Muscle layer of colon (tissue), 2 donors: ENCODE results near the gene PTGIR.

Source experiments
- H3K27ac ChIP-seq: one replicate; pipeline ENCODE4 v1.7.0; 2013; ENCODE audit warnings: low read depth, mild to moderate bottlenecking, low read length, moderate library complexity
- H3K27me3 ChIP-seq, 2 donors: one replicate each; pipeline ENCODE4 v1.7.0; 2013; ENCODE audit warnings: low read length in 2 of 2, mild to moderate bottlenecking in 2 of 2; ENCODE audit not compliant: insufficient read depth in 2 of 2, control insufficient read depth in 1 of 2
- H3K36me3 ChIP-seq: one replicate; pipeline ENCODE4 v1.7.0; 2013; ENCODE audit warnings: mild to moderate bottlenecking, low read length; ENCODE audit not compliant: insufficient read depth
- H3K4me1 ChIP-seq: one replicate; pipeline ENCODE4 v1.7.0; 2013; ENCODE audit warnings: mild to moderate bottlenecking, low read length; ENCODE audit not compliant: insufficient read depth
- H3K4me3 ChIP-seq, 2 donors: one replicate each; pipeline ENCODE4 v1.7.0; 2013; ENCODE audit warnings: low read length in 2 of 2, low read depth in 1 of 2, mild to moderate bottlenecking in 1 of 2, moderate library complexity in 1 of 2
- H3K9ac ChIP-seq: one replicate; pipeline ENCODE4 v1.7.0; 2013; ENCODE audit warnings: low read length
- H3K9me3 ChIP-seq: one replicate; pipeline ENCODE4 v1.7.0; 2013; ENCODE audit warnings: mild to moderate bottlenecking, low read length
- donor health status: abdominal sarcoma.
- donor health status: Adenocarcinoma of cecum.

Gene PTGIR

DNA sequence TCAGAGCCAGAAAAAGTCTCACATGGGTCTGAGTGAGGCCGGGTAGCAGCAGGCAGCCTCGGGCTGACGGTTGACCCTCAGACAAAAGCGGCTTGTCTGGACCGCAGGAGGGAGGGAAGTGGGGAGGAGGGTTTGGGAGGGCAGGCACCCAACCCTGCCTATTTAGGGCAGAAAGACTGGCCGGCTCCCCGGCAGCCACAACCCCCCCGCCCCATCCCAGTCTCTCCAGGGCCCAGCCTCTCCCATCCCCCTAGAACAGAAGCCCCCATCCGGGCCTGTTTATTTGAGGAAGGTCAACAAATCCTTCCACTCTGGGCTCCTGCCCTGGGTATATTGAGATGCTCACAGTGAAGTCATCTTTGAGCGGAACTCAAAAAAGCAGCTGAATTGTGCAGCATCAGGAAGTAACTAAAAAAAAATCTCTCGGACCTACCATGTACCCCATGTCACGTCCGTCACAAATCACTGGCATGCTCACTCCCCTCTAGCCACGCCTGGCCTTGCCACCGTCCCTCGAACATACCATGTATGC, 29.8 kb upstream of the PTGIR start:
- Histone ChIP-seq H3K4me3 (peak overlapping the region in 1 of 2 donors; percentile 61), H3K27ac (peak overlapping the region; percentile 64), H3K27me3 (peaks cover 0 to 7% of the 10 kb centered on the region in 2 donors), H3K36me3 (peaks cover 6% of the 10 kb centered on the region), H3K9me3 (no peaks in the 10 kb centered on the region), H3K9ac (peak overlapping the region; percentile 71), H3K4me1 (peaks cover 43% of the 10 kb centered on the region)

DNA sequence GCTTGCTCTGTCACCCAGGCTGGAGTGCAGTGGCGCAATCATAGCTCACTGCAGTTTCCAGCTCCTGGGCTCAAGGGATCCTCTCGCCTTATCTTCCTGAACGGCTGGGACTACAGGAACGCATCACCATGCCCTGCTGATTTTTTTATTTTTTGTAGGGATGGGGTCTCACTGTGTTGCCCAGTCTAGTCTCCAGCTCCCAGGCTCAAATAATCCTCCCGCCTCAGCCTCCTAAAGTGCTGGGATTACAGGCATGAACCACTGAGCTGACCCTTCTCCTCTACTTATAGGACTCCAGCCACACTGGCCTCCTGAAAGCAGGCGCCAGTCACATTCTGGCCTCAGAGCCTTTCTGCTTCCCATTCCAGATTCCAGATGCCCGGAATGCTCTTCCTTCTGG, 25.6 kb upstream of the PTGIR start:
- H3K9me3 ChIP-seq: no peaks in the 10 kb centered on the region
- no peak overlapping the region for H3K9ac ChIP-seq
- H3K27me3 ChIP-seq: no peaks in the 10 kb centered on the region
- no peak overlapping the region for H3K27ac ChIP-seq
- peaks cover 27% of the 10 kb centered on the region for H3K4me1 ChIP-seq
- H3K36me3 ChIP-seq: peaks cover 5% of the 10 kb centered on the region
- no peak overlapping the region for H3K4me3 ChIP-seq

DNA sequence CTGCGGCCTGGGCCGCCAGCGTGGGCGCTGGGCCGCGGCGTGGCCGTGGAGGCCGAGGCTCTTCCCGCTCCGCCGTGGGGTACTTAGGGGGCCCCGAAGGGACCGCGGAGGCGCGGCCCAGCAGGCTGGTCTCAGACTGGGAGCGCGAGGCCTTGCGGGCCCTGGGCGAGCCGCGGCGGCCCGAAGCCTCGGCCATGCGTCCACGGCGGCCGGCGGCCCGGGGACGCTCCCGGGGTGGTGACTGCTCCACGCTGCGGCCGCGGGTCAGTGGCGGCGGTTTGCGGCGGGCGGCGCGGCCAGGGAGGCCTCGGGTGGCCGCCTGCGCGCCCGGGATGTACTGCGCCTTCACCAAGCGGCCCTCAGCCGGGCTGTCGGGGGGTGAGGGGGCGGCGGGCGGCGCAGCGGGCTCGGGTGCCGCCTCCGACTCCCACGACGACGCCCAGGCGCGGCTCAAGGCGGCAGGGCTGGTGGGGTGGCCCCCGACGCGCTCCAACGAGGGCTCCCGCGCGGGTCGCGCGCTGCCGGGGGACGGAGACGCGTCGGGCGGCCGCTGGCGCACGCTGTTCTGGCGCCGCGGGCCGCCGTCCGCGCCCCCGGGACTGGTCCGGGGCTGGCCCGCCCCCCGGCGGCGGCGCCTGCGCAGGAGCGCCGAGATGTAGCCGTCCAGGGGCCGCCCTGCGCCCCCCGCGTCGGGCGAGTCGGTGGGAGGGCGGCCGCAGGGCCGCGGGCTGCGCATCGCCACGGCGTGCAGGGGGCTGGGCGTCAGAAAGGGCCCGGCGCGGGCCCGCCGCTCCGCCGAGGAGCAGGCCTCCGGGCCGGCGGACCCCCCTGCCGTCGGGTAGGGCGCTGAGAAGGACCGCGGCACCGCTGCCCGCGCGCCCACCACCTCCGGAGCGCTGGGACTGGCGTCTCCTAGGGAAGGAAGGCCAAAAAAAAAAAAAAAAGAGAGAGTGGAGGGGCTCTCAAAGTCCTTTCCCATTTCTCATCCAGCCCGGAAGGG, 24.4 kb upstream of the PTGIR start:
- H3K27ac ChIP-seq: no peak overlapping the region
- no peak overlapping the region for H3K4me3 ChIP-seq
- H3K9me3 ChIP-seq: no peaks in the 10 kb centered on the region
- H3K27me3 ChIP-seq: no peaks in the 10 kb centered on the region
- no peak overlapping the region for H3K9ac ChIP-seq
- H3K36me3 ChIP-seq: peaks cover 5% of the 10 kb centered on the region
- H3K4me1 ChIP-seq: peaks cover 23% of the 10 kb centered on the region

DNA sequence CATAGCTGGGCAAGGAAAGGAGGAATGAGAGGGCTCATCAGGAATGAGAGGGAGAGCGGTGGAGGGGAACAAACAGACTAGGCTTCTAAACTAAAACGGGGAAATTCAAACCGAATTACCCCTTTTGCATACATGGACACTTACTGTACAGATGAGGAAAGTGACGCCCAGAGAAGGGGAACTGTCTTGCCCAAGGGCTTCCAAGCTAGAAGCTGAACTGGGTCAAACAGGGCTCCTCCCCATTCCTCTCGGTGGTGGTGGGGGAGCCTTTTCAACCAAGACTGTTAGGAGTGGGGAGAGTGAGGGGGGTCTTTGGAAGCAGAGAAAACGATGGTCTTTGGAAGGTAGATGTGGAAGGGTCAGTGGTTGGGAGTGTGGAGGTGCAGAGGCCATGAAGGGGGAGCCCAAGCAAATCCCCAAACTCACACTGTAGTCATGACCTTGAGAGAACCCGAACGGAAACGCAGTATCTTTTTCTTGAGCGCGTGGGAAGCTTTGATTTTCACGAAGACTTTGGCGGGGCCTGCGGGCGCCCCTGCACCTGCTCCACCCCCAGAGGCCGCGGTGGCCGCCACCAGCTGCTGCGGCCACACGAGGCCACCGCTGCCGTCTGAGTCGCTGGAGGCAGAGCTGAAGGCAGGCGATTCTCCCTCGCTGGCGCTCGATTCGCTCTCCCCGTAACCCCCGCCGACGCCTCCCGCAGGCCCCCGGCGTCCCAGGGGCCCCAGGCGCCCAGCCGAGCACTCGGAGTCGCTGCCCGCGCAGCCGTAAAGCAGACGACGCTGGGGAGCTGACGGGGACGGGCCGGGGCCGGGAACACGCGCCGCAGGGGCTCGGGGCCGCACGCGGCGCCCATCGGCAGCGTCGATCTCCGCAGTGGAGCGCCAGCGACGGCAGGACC, 23.4 kb upstream of the PTGIR start:
- Histone ChIP-seq H3K9ac (no peak overlapping the region), H3K4me3 (no peak overlapping the region), H3K36me3 (peaks cover 5% of the 10 kb centered on the region), H3K4me1 (peaks cover 15% of the 10 kb centered on the region), H3K27ac (peak overlapping the region; percentile 17), H3K9me3 (no peaks in the 10 kb centered on the region), H3K27me3 (no peaks in the 10 kb centered on the region)

DNA sequence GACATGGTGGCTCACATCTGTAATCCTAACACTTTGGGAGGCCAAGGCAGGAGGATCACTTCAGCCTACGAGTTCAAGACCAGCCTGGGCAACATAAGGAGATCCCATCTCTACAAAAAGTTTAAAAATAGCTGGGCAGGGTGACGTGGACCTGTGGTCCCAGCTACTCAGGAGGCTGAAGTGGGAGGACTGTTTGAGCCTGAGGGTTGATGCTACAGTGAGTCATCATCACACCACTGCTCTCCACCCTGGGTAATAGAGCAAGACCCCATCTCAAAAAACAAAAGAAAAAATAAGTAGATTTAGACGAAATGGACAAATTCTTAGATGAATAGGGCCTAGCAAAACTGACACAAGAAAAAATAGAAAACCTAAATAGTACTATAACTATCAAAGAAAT, 21.5 kb upstream of the PTGIR start:
- Histone ChIP-seq H3K4me3 (no peak overlapping the region), H3K36me3 (peaks cover 5% of the 10 kb centered on the region), H3K27ac (no peak overlapping the region), H3K9ac (no peak overlapping the region), H3K4me1 (peaks cover 6% of the 10 kb centered on the region), H3K9me3 (no peaks in the 10 kb centered on the region), H3K27me3 (no peaks in the 10 kb centered on the region)

DNA sequence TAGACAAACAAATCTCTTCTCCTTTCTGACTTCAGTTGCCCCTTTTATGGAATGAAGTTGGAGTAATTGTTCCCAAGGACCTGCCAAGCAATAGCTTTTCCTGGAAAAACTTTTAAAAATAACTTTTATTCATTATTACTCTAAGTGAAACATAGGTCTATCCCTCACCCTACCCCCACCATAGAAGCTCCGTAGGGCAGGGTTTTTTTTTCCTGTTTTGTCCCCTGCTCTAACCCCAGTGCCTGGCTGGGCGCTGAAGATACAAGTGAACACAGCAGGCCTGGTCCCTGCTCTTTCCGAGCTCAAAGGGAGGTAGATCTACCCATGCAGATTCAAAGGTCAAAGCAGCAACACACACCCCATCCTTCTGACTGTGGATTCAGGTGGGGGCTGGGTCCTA, 19.8 kb upstream of the PTGIR start:
- no peaks in the 10 kb centered on the region for H3K9me3 ChIP-seq
- H3K4me1 ChIP-seq: peaks cover 13% of the 10 kb centered on the region

DNA sequence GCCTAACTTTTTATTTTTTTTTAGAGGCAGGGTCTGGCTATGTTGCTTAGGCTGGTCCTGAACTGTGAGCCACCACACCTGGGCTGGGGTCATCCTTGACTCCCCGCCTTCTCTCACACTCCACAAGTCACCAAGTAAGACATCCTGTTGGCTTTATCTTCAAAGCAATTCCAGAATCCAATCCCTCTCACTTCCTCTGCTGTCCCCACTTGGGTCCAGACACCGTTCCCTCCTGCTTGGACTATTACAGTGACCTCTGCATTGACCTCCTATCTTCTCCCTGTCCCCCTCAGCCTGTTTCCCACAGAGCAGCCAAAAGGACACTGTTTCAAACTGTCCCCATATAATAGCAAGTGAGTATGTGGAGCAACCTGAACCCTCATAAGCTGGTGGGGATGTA, 15.8 kb upstream of the PTGIR start:
- Histone ChIP-seq H3K9ac (no peak overlapping the region), H3K4me3 (no peak overlapping the region), H3K4me1 (peaks cover 23% of the 10 kb centered on the region), H3K27me3 (no peaks in the 10 kb centered on the region), H3K36me3 (no peaks in the 10 kb centered on the region), H3K27ac (no peak overlapping the region), H3K9me3 (no peaks in the 10 kb centered on the region)

More for the DNA sequence above, 19.8 kb upstream of the PTGIR start:
- H3K4me3 ChIP-seq: no peak overlapping the region
- H3K27ac ChIP-seq: peak overlapping the region; percentile 24
- no peak overlapping the region for H3K9ac ChIP-seq
- no peaks in the 10 kb centered on the region for H3K27me3 ChIP-seq
- H3K36me3 ChIP-seq: peaks cover 5% of the 10 kb centered on the region

DNA sequence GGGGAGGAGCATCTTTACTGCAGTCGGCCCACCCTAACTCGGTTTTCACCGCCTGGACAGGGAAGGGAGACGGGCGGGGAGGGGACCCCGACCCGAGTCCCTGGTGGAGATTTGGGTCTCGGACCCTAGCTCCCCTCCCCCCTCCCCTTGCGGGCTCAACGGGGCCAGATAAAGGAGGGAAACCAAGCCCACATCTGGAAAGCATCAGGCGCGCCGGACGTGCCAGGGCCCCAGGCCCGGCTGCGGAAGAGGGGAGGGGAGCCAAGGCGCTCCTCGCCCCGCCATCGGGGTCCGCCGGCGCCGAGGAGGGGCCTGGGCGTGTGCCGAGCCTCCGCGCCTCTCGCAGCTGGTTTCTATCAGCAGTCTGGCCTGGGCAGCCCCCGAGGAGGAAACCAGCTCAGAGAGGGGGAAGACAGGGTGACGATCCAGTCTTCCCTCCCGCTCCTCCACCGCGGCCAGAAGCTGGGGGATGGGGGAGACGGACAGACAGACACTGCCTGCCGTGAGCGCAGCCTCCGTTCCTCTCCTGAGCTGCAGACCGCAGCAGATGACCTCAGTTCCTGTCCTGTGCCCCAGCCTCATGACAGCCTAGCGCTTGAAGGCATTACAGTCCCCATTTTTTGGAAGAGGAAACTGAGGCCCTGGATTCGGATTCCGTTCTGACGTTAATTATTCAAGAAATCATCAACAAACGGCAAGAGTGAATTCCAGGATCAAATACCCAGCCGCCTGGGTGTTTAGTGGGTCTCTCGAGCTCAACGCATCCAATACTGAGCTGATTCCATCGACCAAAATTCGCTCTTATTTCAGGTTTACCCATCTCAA, 14.7 kb upstream of the PTGIR start:
- peak overlapping the region; percentile 46 to 54 for H3K4me3 ChIP-seq
- no peaks in the 10 kb centered on the region for H3K9me3 ChIP-seq
- no peaks in the 10 kb centered on the region for H3K36me3 ChIP-seq
- H3K9ac ChIP-seq: peak overlapping the region; percentile 23
- H3K4me1 ChIP-seq: peaks cover 21% of the 10 kb centered on the region
- peak overlapping the region; percentile 89 for H3K27ac ChIP-seq
- no peaks in the 10 kb centered on the region for H3K27me3 ChIP-seq

DNA sequence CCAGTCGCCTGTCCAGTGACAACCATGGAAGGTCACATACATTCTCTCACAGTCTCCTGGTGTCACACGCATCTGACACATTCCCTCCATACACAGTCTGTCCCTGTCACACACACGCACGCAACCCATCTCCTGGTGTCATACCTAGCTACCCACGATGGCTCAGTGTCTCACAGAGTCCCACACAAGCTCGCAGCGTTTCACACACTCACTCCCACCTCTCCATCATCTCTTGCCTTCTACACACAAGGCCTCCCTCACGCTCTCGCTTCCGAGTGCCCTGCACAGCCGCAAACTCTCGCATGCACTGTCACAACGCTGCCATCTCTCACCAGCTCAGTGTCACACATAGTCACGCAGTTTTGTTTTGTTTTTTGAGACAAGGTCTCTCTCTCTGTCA, 12.3 kb upstream of the PTGIR start:
- H3K9me3 ChIP-seq: no peaks in the 10 kb centered on the region
- H3K4me3 ChIP-seq: no peak overlapping the region
- no peak overlapping the region for H3K27ac ChIP-seq
- H3K36me3 ChIP-seq: no peaks in the 10 kb centered on the region
- H3K4me1 ChIP-seq: peaks cover 29% of the 10 kb centered on the region
- H3K27me3 ChIP-seq: no peaks in the 10 kb centered on the region
- H3K9ac ChIP-seq: no peak overlapping the region

DNA sequence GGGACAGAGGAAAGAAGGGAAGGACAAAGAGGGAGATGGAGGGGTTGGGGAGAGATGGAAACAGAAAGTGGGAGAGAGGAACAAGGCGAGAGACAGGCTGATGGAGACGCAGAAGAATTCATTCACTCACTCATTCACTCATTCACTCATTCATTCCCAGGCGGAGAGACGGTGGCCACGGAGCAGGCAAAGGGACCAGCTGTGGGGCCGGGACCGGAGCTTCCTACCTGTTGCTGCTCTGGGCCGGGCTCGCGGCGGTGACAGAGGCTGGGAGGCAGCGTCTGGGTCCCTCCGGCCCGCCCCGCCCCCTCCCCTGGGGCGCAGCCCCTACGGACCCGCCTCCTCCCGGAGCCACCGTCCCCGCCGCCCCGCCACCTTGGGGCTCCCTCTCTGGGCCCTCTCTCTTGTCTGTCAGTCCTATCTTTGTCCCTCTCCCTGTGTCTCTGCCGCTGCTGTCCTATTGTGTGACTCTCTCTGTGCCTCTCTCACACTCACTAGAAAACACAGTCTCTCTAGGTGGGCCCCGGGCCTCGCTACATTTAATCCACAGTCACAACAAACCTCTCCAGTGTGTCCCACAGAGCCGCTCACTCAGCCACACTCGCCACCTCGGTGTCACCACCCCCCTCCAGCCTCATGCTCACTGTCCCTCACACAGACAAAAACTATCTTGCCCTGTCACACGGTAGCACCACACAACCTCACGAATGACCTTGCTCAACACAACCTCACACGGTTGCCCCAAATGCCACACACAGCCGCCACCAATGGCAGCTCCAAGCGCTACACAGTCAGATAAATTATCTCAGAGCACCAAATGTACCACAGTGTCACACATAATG, 11.3 kb upstream of the PTGIR start, which contains the start of gene GNG8:
TSS of gene GNG8 (minus strand) at position 283 of the 842 bp plus-strand sequence. CDS start 1,520 bp downstream, outside the sequence.
- Histone ChIP-seq H3K27me3 (no peaks in the 10 kb centered on the region), H3K9ac (no peak within 1 kb of the TSS), H3K27ac (no peak within 1 kb of the TSS)

More for the DNA sequence above, 11.3 kb upstream of the PTGIR start, which contains the start of gene GNG8:
- Histone ChIP-seq H3K4me3 (no peak within 1 kb of the TSS), H3K9me3 (no peaks in the 10 kb centered on the region), H3K36me3 (no peaks in the 10 kb centered on the region), H3K4me1 (peaks cover 29% of the 10 kb centered on the region)
